Measurements from ENCODE around the gene PLD1.

The PLD1 gene

DNA sequence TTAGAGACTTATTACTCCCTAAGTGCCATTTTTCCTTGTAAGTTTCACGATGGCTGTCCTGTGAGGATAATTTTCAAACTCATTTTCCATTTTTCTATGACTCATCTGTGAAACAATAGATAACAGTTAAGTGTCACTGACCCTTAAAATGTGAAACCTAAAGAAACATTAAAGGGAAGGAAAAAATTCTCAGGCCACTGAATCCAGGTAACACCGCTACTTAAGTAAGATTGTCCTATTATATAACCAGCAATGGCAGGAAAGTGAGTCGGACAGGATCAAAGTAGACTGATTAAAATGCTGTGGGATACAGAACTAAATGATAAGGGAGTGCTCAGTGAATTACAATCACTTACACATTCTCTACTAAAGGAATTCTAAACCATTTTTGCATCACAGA is 12.4 kb downstream of the PLD1 start:
- DNase-seq (ENCODE audit: low read depth in 2 of 2), result no peak

DNA sequence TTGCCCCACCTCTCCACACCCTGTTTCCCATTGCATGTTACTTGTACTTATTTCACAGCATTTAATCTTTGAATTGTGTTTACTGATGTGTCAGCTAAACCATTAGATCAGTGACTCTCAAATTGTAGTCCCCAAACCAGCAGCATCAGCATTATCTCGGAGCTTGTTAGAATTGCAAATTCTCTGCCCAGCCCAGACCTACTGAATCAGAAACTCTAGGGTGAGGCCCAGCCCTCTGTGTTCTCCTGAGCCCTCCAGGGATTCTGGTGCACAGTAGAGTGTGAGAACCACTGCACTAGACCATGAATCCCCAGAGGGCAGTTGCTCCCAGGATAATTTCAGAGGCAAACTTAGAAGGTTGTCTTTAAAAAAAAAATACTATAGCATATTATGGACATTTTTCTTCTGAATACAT is 13.0 kb downstream of the PLD1 start:
- no peak for DNase-seq (ENCODE audit: low read depth in 2 of 2)

DNA sequence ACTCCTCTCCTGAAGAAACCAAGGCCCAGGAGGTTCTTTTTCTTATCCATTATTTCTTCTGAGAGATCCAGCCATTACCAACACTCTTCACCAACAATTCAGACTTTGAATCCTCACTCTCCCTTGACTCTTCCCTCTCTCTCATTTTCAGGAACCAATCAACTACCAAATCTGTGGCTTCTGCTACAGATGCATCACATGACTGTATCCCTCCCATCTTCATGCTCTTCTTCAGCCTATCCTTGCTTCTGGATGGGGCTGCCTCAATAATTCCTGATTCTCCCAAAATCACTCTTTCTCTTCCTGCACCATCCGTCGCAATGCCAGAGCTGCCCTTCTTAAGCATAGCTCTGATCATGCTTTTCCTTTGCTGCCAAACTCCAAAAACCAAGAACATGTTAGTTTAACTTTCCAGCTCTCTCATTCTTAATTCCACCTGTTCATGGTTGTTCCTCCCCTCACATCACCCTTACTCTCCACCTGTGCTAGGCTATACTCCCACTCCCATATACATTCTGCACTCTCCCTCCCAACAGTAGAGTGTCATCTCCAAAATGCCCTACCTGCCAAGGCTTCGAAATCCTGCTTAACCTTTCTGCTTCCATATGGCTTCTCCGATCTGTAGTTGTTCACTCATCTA is 13.5 kb downstream of the PLD1 start:
- no peak for DNase-seq (ENCODE audit: low read depth in 2 of 2)

DNA sequence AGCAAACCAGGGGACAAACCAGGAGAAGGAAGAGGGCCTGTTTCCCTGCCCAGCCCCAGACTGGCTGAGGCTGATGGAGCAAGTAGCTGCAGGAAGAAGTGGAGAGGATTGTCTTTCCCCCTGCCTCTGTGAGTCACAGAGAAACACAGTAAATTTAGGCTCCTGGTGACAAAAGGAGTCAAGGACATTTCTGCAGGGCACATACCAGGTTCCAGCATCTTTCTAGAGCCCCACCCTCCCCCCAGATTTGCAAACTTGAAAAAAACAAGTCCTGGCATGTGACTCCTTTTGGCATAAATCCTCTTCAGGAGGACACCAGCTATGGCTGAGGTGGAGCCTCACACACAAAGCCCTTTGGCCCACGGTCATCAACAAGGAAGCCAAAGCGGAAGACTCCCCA is 17.8 kb downstream of the PLD1 start:
- DNase-seq (ENCODE audit: low read depth in 2 of 2), result no peak

DNA sequence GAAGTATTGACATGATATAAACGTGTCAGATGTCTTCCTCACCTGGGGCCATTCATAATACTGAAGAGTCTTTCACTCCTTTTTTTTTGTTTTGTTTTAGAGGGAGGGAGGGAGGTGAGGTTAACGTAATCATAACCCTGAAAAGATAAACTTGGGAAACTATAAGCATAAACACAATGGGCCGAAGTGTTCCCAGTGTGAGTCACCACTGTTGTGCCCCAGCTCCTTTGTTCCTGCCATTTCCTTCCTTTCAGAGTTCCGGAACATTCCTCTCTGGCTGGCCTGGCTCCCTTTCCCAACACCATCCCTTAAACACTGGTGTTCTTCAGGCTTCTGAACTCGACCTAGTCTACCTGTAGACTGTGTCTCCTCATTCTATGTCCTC is 18.6 kb downstream of the PLD1 start:
- no peak for DNase-seq (ENCODE audit: low read depth in 2 of 2)

DNA sequence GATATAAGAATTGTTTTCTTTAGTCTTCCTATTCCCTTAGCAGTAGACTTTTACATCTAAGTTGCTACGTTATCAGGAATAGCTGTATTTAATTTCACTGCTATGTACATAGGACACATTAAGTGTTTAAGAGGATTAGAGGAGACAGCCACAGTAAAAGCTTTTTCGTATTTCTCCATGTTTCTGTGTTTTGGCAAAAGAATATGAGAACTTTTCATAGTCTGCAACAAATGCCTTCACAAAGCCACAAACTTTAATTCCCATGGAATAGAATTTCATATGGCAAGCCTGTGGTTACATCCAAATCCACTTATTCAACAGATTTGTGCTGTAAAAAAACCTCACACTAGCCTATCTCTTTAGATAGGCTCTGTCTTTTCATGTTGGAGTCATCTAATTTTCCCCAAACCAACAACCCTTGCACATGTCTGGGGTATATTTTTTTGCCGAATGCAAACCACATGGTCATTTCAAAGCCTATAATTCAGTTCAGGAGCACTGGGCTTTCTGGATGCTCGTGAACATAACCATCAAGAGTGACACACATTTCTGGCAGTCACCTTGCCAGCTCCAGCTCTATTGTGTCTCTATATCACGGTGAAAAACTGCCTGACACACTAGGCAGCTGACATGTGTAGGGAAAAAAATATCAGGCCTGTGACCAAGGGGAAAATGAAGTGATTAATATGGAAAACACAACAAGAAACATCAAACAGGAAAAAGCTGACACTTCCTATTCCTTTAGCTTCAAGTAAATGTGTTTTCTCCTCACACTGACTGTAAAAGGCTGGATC is 19.2 kb downstream of the PLD1 start:
- DNase-seq (ENCODE audit: low read depth in 2 of 2), result no peak

DNA sequence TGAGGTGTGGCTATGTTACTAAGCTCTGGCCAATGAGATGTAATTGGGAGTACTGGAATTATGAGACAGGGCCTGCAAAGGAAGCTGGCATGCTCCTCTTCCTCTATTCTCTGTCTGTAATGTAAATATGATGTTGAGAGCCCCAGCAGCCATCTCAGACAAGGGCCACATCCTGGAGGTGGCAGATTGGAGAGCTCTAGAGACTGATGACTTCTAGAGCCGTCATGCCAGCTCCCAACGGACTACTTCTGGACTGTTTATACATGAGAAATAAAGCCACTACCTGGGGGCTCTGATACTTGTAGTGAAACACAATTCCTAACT is 19.7 kb downstream of the PLD1 start:
- DNase-seq (ENCODE audit: low read depth in 2 of 2), result no peak

DNA sequence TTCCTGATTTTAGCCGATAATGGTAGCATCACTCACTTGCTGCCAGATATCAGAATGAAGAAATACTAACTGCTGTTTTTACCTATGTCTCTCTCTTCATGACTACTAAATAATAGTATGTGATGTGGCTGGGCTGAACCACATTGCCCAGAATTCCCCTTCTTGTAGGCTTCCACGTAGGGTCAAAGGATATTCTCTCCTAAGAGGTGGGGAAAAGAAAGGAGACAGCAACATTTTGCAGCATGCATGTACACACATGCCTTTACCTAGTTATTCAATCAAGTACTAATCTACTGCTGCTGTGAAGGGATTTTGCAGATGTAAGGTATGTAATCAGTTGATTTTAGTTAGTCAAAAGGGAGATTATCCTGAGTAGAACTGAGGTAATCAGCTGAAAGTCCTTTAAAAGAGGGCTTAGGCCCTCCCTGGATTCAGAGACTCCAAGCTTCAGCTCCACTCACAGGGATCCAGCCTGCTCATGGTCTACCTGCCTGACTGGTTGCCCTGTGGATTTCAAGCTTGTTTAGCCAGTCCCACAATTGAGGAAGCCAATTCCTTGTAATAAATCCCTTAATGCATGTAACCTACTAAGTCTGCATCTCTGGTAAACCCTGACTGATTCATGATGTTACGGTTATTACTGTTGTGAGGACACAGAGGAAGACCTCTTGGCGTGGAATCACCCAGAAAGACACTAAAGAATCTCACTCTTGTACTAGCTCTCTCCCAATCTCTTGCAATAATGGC is 20.4 kb downstream of the PLD1 start:
- no peak for DNase-seq (ENCODE audit: low read depth in 2 of 2)

DNA sequence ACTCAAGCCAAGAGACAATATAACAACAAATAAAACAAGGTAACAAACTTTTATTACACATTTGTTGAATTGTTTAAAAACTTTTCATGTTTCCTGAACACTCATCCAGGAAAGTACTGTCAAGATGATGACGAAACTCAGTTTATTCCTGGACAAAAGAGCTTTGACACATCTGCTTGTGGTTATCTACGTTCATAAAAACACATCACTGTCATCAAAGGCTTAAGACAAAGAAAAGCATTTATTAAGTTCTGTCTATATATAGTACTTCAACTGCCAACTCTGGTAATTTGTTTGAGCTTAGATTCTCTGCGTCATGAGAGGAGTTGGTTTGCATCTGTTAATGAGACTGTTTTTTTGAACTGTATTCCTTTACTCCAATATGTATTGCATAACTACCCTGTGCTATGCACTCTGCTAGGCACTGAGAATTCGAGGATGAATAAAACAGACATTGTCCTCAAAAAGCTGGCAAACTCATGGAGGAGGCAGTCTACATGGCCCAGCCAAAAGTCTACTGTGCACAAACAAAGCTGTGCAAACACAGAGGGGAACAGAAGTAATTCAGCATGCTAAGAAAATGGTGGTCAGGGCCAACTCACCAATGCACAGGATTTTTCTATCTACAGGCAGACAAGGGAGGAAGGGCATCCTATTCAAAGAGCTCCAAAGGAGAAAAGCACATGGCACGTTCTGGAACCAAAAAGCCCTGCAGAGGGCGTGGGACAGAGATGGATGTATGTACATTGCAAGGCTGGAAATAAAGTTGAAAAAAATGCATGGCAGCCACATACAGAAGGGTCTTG is 21.5 kb downstream of the PLD1 start:
- peak; percentile 92 to 94 for DNase-seq (ENCODE audit: low read depth in 2 of 2)

DNA sequence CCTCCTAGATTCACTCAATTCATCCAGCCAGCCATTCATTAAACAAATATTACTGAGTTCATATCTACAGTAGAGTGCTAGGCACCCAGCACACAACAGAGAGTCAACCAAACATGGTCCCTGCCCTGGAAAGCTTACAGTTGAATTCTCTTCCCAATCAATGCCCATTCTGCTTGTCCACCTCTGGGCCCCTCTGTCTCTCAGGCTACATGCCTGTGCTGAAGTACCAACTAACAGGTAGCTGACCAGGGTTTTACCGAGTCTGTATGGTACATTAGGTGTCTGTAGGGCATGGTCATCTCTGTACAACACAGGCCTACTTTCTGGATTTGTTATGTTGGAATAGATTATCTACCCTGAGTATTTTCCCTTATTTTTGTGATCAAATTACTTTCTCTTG is 23.3 kb downstream of the PLD1 start:
- DNase-seq (ENCODE audit: low read depth in 2 of 2), result no peak

DNA sequence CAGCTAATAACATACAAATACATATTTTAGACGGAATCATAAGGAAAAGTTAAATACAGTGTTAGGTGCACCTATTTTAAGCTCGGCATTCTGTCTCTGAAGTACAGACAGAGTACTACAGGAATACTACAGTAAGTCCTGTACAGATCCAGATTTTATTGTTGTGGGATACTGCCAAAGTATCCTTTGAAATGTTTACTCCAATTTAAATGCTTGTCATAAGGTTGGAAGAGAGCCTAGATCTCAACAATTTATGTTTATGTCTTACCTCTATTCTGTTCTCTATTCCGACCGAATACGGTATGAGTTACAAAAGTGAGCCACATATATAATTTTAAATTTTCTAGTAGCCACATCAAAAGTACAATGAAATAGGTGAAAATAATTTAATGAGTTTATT is 25.3 kb downstream of the PLD1 start:
- DNase-seq (ENCODE audit: low read depth in 2 of 2), result no peak

DNA sequence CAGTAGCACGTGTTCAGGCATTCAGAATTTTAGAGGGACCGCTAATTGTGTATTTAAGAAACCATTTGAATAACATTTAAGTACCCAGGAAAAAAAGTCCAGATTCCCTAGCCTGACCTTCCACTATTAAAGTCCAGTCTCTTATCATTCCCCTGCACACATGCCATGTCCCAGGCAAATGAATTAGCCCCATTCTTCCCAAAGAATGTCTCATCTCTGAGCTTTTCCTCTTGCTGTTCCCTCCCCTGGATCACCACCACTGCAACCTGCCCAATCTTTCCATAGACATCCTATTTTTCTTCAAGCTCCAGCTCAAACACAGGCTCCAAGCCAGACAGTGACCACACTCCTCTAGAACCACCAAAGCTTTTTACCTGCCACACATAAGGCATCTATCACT is 25.9 kb downstream of the PLD1 start:
- DNase-seq (ENCODE audit: low read depth in 2 of 2), result no peak

DNA sequence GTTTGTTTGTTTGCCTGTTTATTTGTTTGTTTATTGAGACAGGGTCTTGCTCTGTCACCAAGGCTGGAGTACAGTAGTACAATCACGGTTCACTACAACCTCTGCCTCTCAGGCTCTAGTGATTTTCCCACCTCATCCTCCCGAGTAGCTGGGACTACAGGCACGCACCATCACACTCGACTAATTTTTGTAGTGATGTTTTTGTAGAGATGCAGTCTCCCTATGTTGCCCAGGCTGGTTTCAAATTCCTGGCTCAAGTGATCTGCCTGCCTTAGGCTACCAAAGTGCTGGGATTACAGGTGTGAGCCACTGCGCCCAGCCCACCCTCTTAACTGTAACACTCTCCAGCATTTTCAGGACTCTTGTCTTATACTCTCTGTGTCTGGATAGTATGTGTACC is 26.7 kb downstream of the PLD1 start:
- DNase-seq (ENCODE audit: low read depth in 2 of 2), result no peak

DNA sequence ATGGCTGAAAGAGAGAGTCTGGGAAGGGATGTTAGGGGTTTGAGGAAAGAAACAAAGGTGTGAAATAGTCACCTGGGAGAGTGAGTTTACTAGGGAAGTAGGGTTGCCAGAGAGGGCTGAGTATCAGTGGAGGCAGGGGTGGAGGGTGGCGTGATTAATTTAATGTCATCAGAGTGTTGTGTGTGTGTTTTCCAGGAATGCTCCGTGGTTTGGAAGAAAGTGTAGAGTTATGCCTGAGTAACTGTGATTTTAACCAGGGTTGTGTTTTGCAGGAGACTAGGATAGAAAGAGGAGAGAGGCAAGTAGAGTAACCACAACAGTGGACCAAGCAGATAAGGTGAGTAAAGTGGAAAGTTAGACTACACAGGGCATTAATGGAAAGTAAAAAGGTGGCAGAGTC is 27.2 kb downstream of the PLD1 start:
- no peak for DNase-seq (ENCODE audit: low read depth in 2 of 2)

DNA sequence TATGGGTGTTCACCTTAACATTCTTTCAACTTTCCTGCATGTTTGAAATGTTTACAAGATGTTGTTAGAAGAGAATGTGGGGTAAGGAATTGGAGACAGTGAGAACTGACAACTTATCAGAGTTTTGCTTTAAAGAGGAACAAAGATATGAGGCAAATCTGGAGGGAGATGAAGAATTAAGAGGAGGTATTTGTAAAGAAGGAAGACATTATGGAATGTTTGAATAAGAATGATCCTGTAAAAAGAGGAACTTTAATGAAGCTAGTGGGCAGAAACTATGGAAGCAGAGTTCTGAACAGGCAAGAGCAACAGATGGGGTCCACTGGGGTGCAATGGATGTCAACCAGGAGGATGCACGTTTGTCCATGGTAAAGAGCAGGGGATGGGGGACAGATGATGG is 27.7 kb downstream of the PLD1 start:
- DNase-seq (ENCODE audit: low read depth in 2 of 2), result no peak

DNA sequence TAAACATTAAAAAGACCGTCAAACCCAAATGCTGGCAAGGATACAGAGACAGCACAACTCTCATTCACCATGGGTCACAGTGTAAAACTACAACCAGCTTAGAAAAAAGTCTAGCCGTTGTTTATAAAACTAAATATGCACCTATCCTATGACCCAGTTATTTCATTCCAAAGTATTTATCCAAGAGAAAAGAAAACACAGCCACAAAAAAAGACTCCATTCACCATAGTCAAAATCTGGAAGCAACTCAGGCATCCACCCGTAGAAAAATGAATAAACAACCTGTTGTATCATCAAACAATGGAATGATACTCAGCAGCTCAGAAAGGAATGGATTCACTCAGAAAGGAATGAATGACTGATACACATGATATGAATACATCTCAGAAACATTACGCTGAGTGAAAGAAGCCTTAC is 28.6 kb downstream of the PLD1 start:
- no peak for DNase-seq (ENCODE audit: low read depth in 2 of 2)

DNA sequence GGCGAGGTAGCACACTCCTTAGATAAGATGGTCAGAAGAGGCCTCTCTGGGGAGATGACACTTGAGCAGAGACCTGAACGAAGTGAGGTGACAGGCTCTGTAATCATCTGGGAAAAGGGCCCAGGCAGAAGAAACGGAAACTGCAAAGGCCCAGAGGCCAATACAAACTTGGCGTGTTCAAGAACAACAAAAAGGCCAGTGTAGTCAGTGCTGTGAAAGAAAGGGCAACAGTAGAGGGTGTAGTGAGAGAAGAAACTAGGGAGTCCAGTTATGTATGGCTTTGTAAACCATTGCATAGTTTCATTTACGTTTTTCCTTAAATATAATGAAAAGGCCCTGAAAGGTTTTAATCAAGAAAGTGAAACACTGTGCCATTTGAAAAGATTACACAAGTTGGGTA is 31.8 kb downstream of the PLD1 start:
- DNase-seq (ENCODE audit: low read depth in 2 of 2), result no peak

DNA sequence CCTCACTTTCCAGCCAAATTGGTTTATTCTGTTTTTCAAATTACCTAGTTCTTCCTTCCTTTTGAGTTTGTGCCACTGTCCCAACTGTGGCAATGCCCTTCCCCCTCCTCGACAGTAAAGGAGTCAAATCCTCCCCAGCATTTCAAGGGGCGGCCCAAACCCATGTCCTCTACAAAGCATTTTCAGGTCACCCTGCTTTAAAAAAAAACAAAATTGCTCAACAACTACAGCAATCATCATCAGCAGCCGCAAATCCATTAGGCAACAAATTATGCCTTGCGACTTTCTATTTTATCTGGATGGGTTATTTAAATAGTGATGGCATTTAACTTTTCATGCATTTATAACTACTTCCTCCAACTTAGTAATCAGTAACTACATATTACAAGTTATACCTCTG is 32.7 kb downstream of the PLD1 start:
- DNase-seq (ENCODE audit: low read depth in 2 of 2), result no peak

DNA sequence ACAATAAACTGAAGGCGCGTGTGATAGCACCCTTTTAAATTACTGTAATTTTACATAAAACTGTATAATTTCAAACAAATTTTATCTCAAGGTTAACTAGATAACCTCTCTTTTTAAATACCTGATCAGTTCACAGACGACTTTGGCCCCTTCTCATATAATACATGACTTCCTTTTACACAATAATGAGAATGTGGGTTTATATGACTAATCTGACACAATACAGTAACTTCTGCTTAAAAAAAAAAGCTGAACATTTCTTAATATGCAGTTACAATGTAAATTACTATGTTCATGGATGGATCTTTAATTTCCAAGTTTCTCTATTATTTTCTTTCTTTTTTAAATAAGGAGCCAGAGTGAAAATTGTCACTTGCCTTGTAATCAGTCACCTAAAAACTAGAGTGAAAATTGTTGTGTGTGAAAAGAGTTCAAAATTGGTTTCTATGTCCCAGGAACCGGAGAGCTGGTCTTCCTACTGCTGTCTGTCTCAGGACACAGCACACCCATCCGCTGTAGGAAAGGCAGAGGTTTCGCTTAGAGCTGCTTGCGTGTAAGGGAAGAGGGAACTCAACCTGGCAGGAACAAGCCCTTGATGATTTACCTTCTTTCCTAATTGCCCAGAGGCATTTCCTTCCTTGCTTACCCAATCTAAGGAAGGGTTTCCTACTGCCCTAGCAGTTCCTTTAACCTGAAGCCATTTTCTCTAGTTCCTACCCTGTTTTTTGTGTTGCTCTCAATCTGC is 33.3 kb downstream of the PLD1 start:
- DNase-seq (ENCODE audit: low read depth in 2 of 2), result no peak

DNA sequence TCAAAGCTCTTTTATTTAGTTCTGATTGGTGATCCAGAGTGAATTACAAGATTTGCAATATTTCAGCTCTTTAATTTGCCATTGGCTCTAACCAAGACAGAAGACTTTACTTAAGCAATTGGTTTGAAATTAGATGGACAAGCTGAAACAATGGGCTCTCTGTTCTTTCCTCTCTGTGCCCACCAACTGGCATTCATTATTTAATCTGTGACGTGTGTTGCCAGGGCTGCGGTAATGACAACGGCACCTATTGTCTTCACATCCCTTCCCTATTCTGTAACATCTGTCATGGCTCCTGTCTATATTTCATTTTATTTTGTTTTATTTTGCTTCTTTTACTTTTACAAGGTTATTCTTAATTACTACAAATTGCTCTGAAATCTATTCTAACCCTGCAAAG is 33.9 kb downstream of the PLD1 start:
- DNase-seq (ENCODE audit: low read depth in 2 of 2), result no peak

DNA sequence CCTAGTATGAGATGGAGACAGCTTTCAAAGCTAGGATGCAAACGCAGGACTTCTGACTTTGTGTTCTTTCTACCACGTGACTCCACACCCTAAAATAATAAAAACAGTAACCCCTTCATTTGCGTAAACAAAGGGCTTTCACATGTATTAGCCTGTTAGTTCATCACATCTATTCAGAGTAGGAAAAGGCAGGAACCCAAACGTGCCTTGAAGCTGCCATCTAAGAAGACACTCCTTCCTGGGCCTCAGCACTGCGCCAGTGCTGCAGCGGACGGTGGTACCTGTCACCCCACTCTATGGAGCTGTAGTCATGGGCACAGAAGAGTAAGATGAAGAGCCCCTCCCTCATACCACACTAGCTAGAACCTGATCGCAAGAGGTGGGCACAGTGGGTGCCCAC is 34.3 kb downstream of the PLD1 start:
- no peak for DNase-seq (ENCODE audit: low read depth in 2 of 2)

DNA sequence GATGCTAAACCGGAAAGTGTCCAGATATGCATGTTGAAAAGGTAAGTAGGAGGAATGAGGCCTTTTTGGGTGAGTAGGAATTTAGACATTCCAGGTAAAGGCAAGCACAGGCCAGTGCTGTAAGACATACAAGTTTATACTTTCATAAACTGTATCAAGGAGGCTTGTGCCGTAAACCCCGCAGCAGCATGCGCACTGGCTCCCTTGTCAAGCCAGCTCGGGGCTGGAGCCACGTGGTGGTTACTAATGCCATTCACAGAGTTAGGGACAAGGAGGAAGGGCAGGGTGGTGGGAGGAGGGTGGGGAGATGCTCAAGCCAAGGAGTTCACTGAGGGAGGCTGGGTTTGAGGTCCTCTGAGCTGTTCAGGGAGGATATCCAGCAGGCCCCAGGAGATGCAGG is 35.8 kb downstream of the PLD1 start:
- DNase-seq (ENCODE audit: low read depth in 2 of 2), result no peak

Data from fibroblast of skin of left biceps (primary cell).